Fibroblast of skin of left quadriceps (primary cell): ENCODE results near the gene RBPJ.
"Not testable (repeated sequence)": the region's sequence is repeated elsewhere in the genome, so short reads cannot be mapped to it uniquely, and the experiment has no call there.

Experiments used
- DNase-seq, 2 experiments: peaks; one replicate each; pipeline ENCODE4 v3.0.0-alpha.2; 2013; ENCODE audit warnings: low read depth in 2 of 2

RBPJ gene

GRCh38 chr4:26342328-26343037 is 21.7 kb downstream of the RBPJ start:
- DNase-seq, result peak; percentile 78

GRCh38 chr4:26343038-26343398 is 22.2 kb downstream of the RBPJ start:
- peak; percentile 21 to 32 for DNase-seq

GRCh38 chr4:26344901-26345564 is 24.2 kb downstream of the RBPJ start:
- no peak for DNase-seq

GRCh38 chr4:26345565-26345938 is 24.7 kb downstream of the RBPJ start:
- no peak for DNase-seq

GRCh38 chr4:26346203-26346620 is 25.4 kb downstream of the RBPJ start:
- DNase-seq, result no peak

GRCh38 chr4:26349496-26349895 is 28.7 kb downstream of the RBPJ start:
- DNase-seq, result no peak

- no peak for DNase-seq
Measured at GRCh38 chr4:26351685-26352084, 30.9 kb downstream of the RBPJ start.

GRCh38 chr4:26354491-26354890 is 33.7 kb downstream of the RBPJ start:
- DNase-seq, result no peak

GRCh38 chr4:26355392-26356052 is 34.7 kb downstream of the RBPJ start:
- no peak for DNase-seq

- DNase-seq, result no peak
Measured at GRCh38 chr4:26356081-26356501, 35.3 kb downstream of the RBPJ start.

- DNase-seq, result not testable (repeated sequence)
Measured at GRCh38 chr4:26359521-26359920, 38.7 kb downstream of the RBPJ start.

GRCh38 chr4:26360273-26360672 is 39.5 kb downstream of the RBPJ start:
- no peak for DNase-seq

- DNase-seq, result no peak
Measured at GRCh38 chr4:26360864-26361263, 40.0 kb downstream of the RBPJ start.

- no peak for DNase-seq
Measured at GRCh38 chr4:26361297-26361696, 40.5 kb downstream of the RBPJ start.

- DNase-seq, result peak in 1 of 2 experiments; percentile 20
Measured at GRCh38 chr4:26362745-26363439, 42.1 kb downstream of the RBPJ start.

GRCh38 chr4:26365537-26366150 is 44.8 kb downstream of the RBPJ start:
- DNase-seq, result no peak

GRCh38 chr4:26367811-26368210 is 47.0 kb downstream of the RBPJ start:
- DNase-seq, result peak; percentile 26 to 37

- DNase-seq, result no peak
Measured at GRCh38 chr4:26368685-26369084, 47.9 kb downstream of the RBPJ start.

- no peak for DNase-seq
Measured at GRCh38 chr4:26369132-26369531, 48.3 kb downstream of the RBPJ start.

- no peak for DNase-seq
Measured at GRCh38 chr4:26369581-26369980, 48.8 kb downstream of the RBPJ start.

- DNase-seq, result no peak
Measured at GRCh38 chr4:26372076-26372475, 51.3 kb downstream of the RBPJ start.
